NCI-H187 treated with DMSO at 0.1 percent for 48 hours (cell line): ENCODE measurements around the gene SRRM3.
A peak's percentile ranks its signal among the peaks of the same experiment; 100 is the strongest.
"Not testable (repeated sequence)": the region's sequence is repeated elsewhere in the genome, so short reads cannot be mapped to it uniquely, and the experiment has no call there.

Source experiments
- DNase-seq: peaks from one replicate; lab custom pipeline; 2025; lab: John Stamatoyannopoulos, UW

SRRM3 gene

GRCh38 chr7:76231071-76231470, 29.4 kb downstream of the SRRM3 start:
- no peak for DNase-seq

- no peak for DNase-seq
Observed at GRCh38 chr7:76231583-76231982, 29.9 kb downstream of the SRRM3 start.

GRCh38 chr7:76232698-76233097, 31.0 kb downstream of the SRRM3 start:
- no peak for DNase-seq

- no peak for DNase-seq
Observed at GRCh38 chr7:76233538-76234281, 32.0 kb downstream of the SRRM3 start.

GRCh38 chr7:76234282-76234584, 32.5 kb downstream of the SRRM3 start:
- no peak for DNase-seq

GRCh38 chr7:76234931-76235441, 33.3 kb downstream of the SRRM3 start:
- DNase-seq, result peak; percentile 46

GRCh38 chr7:76236224-76236623, 34.5 kb downstream of the SRRM3 start:
- no peak for DNase-seq

GRCh38 chr7:76238326-76238725, 36.6 kb downstream of the SRRM3 start:
- DNase-seq, result no peak

GRCh38 chr7:76241141-76241540, 39.4 kb downstream of the SRRM3 start:
- DNase-seq, result no peak

GRCh38 chr7:76242517-76243063, 40.9 kb downstream of the SRRM3 start:
- not testable (repeated sequence) for DNase-seq

- DNase-seq, result no peak
Observed at GRCh38 chr7:76244781-76245391, 43.2 kb downstream of the SRRM3 start.

GRCh38 chr7:76246804-76247389, 45.2 kb downstream of the SRRM3 start:
- no peak for DNase-seq

- no peak for DNase-seq
Observed at GRCh38 chr7:76247938-76248337, 46.2 kb downstream of the SRRM3 start.

GRCh38 chr7:76252021-76252420, 50.3 kb downstream of the SRRM3 start:
- DNase-seq, result no peak

GRCh38 chr7:76254781-76255180, 53.1 kb downstream of the SRRM3 start:
- DNase-seq, result no peak

- DNase-seq, result no peak
Observed at GRCh38 chr7:76257973-76258372, 56.3 kb downstream of the SRRM3 start.

GRCh38 chr7:76259124-76260093, 57.7 kb downstream of the SRRM3 start:
- no peak for DNase-seq

- no peak for DNase-seq
Observed at GRCh38 chr7:76260171-76260703, 58.5 kb downstream of the SRRM3 start.

- no peak for DNase-seq
Observed at GRCh38 chr7:76261329-76261728, 59.6 kb downstream of the SRRM3 start.

GRCh38 chr7:76261931-76262330, 60.2 kb downstream of the SRRM3 start:
- DNase-seq, result no peak

GRCh38 chr7:76262683-76263402, 61.1 kb downstream of the SRRM3 start:
- DNase-seq, result no peak
